Skeletal muscle satellite cell (primary cell): ENCODE results near the gene CENPC. TPM values are rescaled to one million over a fixed set of nuclear protein-coding genes. Genes with fewer than 3 reads are reported as not detected.

ENCODE experiments used
- H3K27me3 ChIP-seq: 2 replicates; pipeline ENCODE4 v1.7.0; 2013; ENCODE audit warnings: low read length; ENCODE audit not compliant: control insufficient read depth, insufficient read depth
- H3K36me3 ChIP-seq: 2 replicates; pipeline ENCODE4 v1.7.0; 2013; ENCODE audit warnings: mild to moderate bottlenecking, control low read depth, low read length; ENCODE audit not compliant: insufficient read depth
- H3K4me1 ChIP-seq: 2 replicates; pipeline ENCODE4 v1.7.0; 2013; ENCODE audit warnings: low read length; ENCODE audit not compliant: control insufficient read depth, insufficient read depth
- H3K4me2 ChIP-seq: 2 replicates; pipeline ENCODE4 v1.7.0; 2013; ENCODE audit warnings: mild to moderate bottlenecking, low read length
- H3K4me3 ChIP-seq: 2 replicates; pipeline ENCODE4 v1.7.0; 2013; ENCODE audit warnings: low read length
- H3K9ac ChIP-seq: 2 replicates; pipeline ENCODE4 v1.7.0; 2013; ENCODE audit warnings: mild to moderate bottlenecking, low read depth, low read length, moderate library complexity
- H3K9me3 ChIP-seq: replicated peaks from 2 replicates; pipeline ENCODE4 v1.7.0; 2013; ENCODE audit warnings: mild to moderate bottlenecking, control low read depth, low read length
- small RNA-seq: library from RNA; depleted of rRNA; stranded (forward); fragments of <200 nt; gene quantifications from one replicate; pipeline ENCODE3, GENCODE V24; 2012

CENPC gene

GRCh38 chr4:67438975-67439374, 106.3 kb downstream of the CENPC start:
- Histone ChIP-seq H3K9me3 (no peaks in the 10 kb centered on the region), H3K36me3 (no peaks in the 10 kb centered on the region), H3K27me3 (no peaks in the 10 kb centered on the region), H3K4me2 (no peak overlapping the region), H3K4me1 (peaks cover 11% of the 10 kb centered on the region), H3K9ac (no peak overlapping the region), H3K4me3 (no peak overlapping the region)

GRCh38 chr4:67437974-67438713, 107.2 kb downstream of the CENPC start:
- peaks cover 11% of the 10 kb centered on the region for H3K4me1 ChIP-seq
- H3K9ac ChIP-seq: no peak overlapping the region
- no peaks in the 10 kb centered on the region for H3K36me3 ChIP-seq
- H3K9me3 ChIP-seq: no peaks in the 10 kb centered on the region
- H3K4me3 ChIP-seq: no peak overlapping the region
- H3K4me2 ChIP-seq: peak overlapping the region; percentile 12
- no peaks in the 10 kb centered on the region for H3K27me3 ChIP-seq

GRCh38 chr4:67436742-67437141, 108.6 kb downstream of the CENPC start:
- no peaks in the 10 kb centered on the region for H3K9me3 ChIP-seq
- no peaks in the 10 kb centered on the region for H3K27me3 ChIP-seq
- H3K4me3 ChIP-seq: no peak overlapping the region
- H3K9ac ChIP-seq: no peak overlapping the region
- no peak overlapping the region for H3K4me2 ChIP-seq
- H3K36me3 ChIP-seq: no peaks in the 10 kb centered on the region
- H3K4me1 ChIP-seq: peaks cover 11% of the 10 kb centered on the region

- Histone ChIP-seq H3K9me3 (no peaks in the 10 kb centered on the region), H3K36me3 (no peaks in the 10 kb centered on the region), H3K27me3 (no peaks in the 10 kb centered on the region), H3K4me1 (no peaks in the 10 kb centered on the region), H3K4me3 (no peak overlapping the region), H3K4me2 (no peak overlapping the region), H3K9ac (no peak overlapping the region)
These were observed 114.3 kb downstream of the CENPC start for GRCh38 chr4:67430989-67431388.

GRCh38 chr4:67428819-67429218, 116.5 kb downstream of the CENPC start:
- Histone ChIP-seq H3K36me3 (no peaks in the 10 kb centered on the region), H3K4me3 (no peak overlapping the region), H3K9ac (no peak overlapping the region), H3K27me3 (no peaks in the 10 kb centered on the region), H3K4me1 (no peaks in the 10 kb centered on the region), H3K4me2 (no peak overlapping the region), H3K9me3 (no peaks in the 10 kb centered on the region)

Small RNA genes lying within 50 kb of the gene (small RNA-seq; reads per million reads assigned to genes)
- not detected for gene RNA5SP527
- not detected for gene RNU1-63P
